Subcutaneous abdominal adipose tissue (tissue), 5 donors: ENCODE measurements around the gene VAV2.

Experiments used
- H3K27ac ChIP-seq: one replicate; pipeline ENCODE4 v1.7.0; 2013; ENCODE audit warnings: low read depth, mild to moderate bottlenecking, inconsistent platforms, low read length, moderate library complexity
- H3K27me3 ChIP-seq, 5 donors: one replicate each; pipeline ENCODE4 v1.7.0; 2013; ENCODE audit warnings: low read length in 5 of 5, inconsistent platforms in 1 of 5; ENCODE audit not compliant: control insufficient read depth in 5 of 5, insufficient read depth in 4 of 5
- H3K36me3 ChIP-seq, 5 donors: one replicate each; pipeline ENCODE4 v1.7.0; 2013; ENCODE audit warnings: low read length in 5 of 5; ENCODE audit not compliant: control insufficient read depth in 5 of 5, insufficient read depth in 5 of 5
- H3K4me1 ChIP-seq, 5 donors: one replicate each; pipeline ENCODE4 v1.7.0; 2013; ENCODE audit warnings: low read length in 5 of 5, mild to moderate bottlenecking in 3 of 5, moderate library complexity in 1 of 5; ENCODE audit not compliant: control insufficient read depth in 5 of 5, insufficient read depth in 5 of 5
- H3K4me3 ChIP-seq, 5 donors: one replicate each; pipeline ENCODE4 v1.7.0; 2013; ENCODE audit warnings: low read length in 5 of 5, low read depth in 1 of 5
- H3K9ac ChIP-seq, 5 donors: one replicate each; pipeline ENCODE4 v1.7.0; 2013; ENCODE audit warnings: low read length in 5 of 5, mild to moderate bottlenecking in 4 of 5, moderate library complexity in 3 of 5
- H3K9me3 ChIP-seq, 5 donors: one replicate each; pipeline ENCODE4 v1.7.0; 2013; ENCODE audit warnings: low read length in 5 of 5; ENCODE audit not compliant: control insufficient read depth in 5 of 5
- donor health status: healthy.
- donor health status: healthy.
- donor health status: healthy.
- donor health status: healthy.
- donor health status: healthy.

Gene VAV2

DNA sequence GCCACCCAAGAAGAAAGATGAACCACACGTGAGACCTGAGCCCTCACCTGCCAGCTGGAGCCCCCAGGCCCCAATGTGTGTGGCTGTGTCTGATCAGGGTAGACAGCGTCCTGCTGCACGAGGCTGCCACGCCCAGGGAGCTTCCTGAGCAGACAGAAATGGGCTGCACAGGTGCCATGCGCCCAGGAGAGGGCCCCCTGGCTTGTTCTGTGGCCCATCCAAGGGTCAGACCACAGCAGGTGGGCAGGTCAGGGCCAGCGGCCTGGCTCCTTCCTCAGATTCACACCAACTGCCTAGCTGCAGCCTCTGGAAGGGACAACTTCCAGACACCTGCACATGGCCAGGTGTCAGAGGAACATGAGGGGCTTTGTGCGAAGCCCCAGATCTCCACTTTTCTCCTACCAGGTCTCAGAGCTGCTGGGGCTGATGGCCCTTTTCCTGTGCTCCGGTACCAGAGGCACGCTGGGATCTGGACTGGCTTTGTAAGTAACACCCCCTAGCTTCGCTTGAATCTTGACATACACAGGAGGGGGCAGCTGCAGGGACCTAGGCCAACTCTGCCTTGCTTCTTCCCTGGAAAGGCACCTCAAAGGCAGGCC lies 264.7 kb downstream of the VAV2 start:
- Histone ChIP-seq H3K4me3 (no peak overlapping the region), H3K4me1 (no peaks in the 10 kb centered on the region), H3K9me3 (no peaks in the 10 kb centered on the region), H3K27me3 (peaks cover 4 to 22% (median 15%) of the 10 kb centered on the region in 5 donors), H3K27ac (no peak overlapping the region), H3K36me3 (no peaks in the 10 kb centered on the region), H3K9ac (no peak overlapping the region)

DNA sequence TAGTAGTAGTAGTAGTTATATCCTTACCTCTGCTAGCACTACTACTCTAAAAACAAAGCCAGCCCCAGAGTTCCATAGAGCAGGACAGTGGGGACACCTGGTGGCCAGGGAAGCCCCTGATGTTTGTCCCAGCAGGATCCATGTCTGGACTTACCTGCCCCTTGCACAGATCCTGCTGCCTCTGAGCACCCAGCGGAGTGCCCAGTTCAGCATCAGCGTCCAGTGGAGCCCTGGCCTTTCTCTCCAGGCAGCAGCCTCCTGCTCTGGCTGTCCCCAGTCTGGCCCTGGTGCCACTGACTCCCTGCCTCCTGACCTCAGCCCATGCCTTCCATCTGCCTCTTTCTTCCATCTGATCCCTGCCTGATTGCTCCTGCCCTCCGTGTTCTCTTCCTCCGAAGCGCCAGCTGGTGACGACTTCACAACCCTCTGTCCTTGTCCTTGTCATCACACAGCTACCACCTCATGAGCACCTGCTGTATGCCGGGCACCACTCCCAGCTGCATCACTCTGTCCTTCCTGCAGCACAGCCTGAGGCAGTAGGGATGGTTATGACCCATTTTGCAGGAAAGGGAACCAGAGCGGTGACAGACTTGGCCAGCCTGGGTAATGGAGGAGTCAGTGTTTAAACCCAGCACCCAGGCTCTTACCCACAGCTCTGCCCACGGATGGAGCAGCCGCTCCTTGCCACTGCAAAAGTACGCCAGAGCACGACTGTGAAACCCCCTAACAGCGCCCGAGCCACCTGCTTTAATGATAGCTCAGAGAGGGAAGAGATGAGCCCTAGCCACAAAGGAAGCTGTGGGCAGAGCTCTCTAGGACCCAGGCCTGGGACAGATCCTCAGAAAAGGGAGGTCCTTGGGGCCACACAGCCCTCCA lies 265.5 kb downstream of the VAV2 start:
- no peak overlapping the region for H3K9ac ChIP-seq
- no peaks in the 10 kb centered on the region for H3K4me1 ChIP-seq
- H3K36me3 ChIP-seq = no peaks in the 10 kb centered on the region
- H3K4me3 ChIP-seq = no peak overlapping the region
- no peak overlapping the region for H3K27ac ChIP-seq
- peaks cover 4 to 22% (median 15%) of the 10 kb centered on the region in 5 donors for H3K27me3 ChIP-seq
- H3K9me3 ChIP-seq = no peaks in the 10 kb centered on the region

DNA sequence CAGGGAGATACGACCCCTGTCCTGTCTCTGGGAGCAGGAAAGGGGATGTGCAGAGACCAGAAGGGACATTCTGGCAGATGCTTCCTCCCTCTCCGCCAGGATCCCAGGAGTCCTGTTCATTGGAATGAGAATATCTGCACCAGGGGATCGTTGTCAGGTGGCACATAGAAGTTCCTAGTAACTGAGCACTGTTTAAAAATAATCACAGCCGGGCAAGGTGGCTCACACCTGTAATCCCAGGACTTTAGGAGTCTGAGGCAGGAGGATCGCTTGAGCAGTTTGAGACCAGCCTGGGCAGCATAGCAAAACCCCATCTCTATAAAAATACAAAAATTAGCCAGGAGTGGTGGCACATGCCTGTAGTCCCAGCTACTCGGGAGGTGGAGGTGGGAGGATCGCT lies 266.2 kb downstream of the VAV2 start:
- Histone ChIP-seq H3K9me3 (no peaks in the 10 kb centered on the region), H3K36me3 (no peaks in the 10 kb centered on the region), H3K4me1 (no peaks in the 10 kb centered on the region), H3K9ac (no peak overlapping the region), H3K27ac (no peak overlapping the region), H3K4me3 (no peak overlapping the region), H3K27me3 (peaks cover 4 to 22% (median 14%) of the 10 kb centered on the region in 5 donors)

DNA sequence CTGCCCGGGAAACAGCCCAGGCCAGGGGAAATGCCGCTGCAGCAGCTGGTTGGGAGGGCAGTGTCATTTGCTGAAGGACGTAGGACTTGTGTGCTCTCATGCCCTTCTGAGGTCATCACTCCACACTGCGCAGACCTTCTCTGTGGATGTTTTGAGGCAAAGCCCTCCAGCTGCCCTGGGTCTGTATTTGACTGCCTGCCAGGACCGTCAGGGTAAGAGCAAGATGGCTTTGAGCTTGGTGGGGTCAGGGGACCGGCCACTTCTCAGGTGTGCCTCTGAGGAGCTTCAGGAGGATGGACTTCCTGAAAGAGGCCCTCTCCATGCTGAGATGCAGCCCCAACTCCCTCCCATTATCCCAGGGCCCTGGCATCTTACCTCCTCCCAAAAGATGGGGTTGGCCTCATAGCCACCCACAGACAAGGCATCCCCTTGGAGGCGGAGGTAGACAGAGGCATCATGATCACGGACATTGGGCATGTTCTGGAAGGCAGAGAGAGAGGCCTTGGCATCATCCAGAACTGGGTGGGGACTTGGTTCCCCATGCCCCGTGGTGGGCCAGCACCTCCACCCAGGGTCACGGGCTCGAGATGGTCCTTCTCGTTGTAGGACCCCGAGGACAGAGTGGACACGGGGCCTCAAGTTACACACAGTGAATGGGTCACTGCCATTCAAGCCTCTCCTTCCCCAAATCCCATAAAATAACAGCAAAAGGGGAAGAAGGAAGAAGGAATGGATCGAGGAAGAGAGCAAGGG lies 273.4 kb downstream of the VAV2 start:
- H3K4me3 ChIP-seq = no peak overlapping the region
- no peak overlapping the region for H3K9ac ChIP-seq
- no peaks in the 10 kb centered on the region for H3K36me3 ChIP-seq
- H3K27me3 ChIP-seq = peaks cover 9 to 31% (median 21%) of the 10 kb centered on the region in 5 donors
- H3K4me1 ChIP-seq = peaks cover 3 to 26% (median 15%) of the 10 kb centered on the region in 5 donors
- H3K27ac ChIP-seq = no peak overlapping the region
- H3K9me3 ChIP-seq = no peaks in the 10 kb centered on the region

DNA sequence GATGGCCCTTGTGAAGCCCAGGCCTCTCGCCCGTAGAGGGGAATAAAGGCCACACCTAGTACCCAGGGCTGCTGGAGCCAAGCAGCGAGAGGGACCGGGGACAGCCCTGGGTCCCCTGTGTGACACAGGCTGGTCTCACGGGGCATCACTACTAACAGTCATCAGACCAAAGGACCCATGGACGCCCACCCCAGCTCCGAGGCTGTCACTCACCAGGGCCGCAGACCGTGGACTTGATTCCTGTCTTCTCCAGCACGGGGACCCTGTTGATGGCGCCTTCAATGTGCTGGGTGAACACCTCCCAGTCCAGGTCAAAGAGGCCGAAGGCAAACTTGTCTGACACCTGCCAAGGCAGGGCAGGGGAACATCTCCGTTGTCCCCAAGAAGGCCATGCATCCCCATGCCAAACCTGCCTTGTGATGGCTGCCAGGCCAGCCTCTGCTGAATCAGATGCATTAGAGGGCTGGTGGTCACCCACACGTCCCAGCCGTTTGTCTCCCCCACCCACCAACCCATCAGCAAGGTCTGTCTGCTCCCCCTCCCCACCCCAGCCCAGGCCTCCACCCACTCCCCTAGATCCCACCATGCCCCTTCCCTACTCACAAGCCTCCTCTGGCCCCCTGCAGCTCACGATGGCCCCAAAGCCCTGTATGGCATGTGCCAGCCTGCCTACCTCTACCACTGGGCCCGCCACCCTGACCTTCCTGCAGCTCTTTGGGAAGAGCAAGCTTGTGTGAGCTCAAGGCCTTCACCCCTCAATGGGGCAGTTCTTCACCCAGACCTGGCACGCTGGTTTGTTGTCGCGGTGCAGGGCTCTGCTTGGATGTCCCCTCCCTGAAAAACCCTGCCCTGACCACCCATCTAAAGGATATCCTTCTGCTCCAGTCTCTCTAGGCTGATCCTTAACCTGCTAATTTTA lies 274.8 kb downstream of the VAV2 start:
- H3K4me1 ChIP-seq = peaks cover 3 to 27% (median 15%) of the 10 kb centered on the region in 5 donors
- H3K36me3 ChIP-seq = no peaks in the 10 kb centered on the region
- no peak overlapping the region for H3K27ac ChIP-seq
- no peak overlapping the region for H3K4me3 ChIP-seq
- no peak overlapping the region for H3K9ac ChIP-seq
- H3K27me3 ChIP-seq = peaks cover 14 to 36% (median 27%) of the 10 kb centered on the region in 5 donors
- H3K9me3 ChIP-seq = no peaks in the 10 kb centered on the region

DNA sequence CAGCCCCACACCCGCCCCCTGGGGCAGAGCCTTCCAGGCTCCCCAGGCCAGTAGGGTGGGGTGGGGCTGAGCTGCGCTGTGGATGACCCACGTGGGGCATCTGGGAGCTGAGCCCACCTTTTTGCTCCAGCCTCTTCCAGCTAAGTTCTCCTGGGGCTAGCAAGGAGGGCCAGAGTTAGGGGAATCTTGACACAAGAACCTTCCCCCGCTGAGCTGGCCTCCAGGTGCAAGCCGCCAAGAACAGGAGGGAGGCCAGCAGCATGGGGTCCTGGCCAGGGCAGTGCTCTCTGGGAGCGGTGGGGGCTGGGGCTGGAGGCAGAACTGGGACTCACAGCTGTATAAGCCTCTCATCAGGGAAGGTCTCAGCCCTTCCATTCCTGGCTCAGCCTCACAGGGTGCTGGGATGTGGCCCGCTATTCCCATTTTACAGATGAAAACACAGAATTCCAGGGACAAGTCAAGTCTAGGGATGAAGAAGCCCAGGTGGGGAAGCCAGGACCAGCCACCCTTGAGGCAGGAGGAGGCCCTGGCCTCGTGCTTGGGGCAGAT lies 275.5 kb downstream of the VAV2 start:
- Histone ChIP-seq H3K4me1 (peaks cover 3 to 33% (median 22%) of the 10 kb centered on the region in 5 donors), H3K27ac (no peak overlapping the region)

DNA sequence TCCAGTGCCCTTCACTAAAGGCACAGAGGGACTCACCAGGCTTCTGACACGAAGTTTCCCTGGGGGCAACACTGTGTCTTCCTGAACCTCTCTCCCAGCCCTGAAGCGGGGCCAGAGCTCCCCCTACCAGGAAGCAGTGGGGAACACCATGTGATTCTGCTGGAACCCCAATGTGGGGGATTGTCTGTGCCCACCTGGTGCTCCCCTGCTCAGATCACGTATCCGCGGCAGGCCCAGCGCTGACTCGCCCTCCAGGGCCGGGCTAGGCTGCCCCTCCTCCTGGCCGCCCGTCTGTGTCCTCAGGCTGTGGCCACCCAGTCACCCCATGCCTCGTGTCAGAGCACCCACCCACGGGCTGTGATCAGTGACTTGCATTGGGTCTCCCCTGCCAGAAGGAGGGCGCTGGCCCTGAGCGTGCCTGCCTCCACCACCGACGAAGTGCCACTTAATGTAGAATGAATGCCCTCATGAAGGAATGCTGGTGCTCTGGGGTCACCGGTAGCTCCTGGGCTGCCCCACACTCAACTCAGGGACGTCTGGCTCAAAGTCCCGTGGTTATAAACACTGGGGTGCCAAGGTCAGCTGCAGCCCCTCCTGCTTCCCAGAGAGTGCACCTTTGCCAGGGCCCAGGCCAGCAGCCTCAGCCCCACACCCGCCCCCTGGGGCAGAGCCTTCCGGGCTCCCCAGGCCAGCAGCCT lies 276.1 kb downstream of the VAV2 start:
- Histone ChIP-seq H3K4me1 (peaks cover 3 to 33% (median 22%) of the 10 kb centered on the region in 5 donors), H3K9me3 (no peaks in the 10 kb centered on the region), H3K36me3 (no peaks in the 10 kb centered on the region), H3K4me3 (no peak overlapping the region), H3K27ac (peak overlapping the region; percentile 30), H3K27me3 (peaks cover 14 to 45% (median 30%) of the 10 kb centered on the region in 5 donors), H3K9ac (peak overlapping the region in 1 of 5 donors; percentile 19)

More for the DNA sequence above, 275.5 kb downstream of the VAV2 start:
- Histone ChIP-seq H3K4me3 (no peak overlapping the region), H3K9me3 (no peaks in the 10 kb centered on the region), H3K27me3 (peaks cover 14 to 41% (median 27%) of the 10 kb centered on the region in 5 donors), H3K9ac (no peak overlapping the region), H3K36me3 (no peaks in the 10 kb centered on the region)

DNA sequence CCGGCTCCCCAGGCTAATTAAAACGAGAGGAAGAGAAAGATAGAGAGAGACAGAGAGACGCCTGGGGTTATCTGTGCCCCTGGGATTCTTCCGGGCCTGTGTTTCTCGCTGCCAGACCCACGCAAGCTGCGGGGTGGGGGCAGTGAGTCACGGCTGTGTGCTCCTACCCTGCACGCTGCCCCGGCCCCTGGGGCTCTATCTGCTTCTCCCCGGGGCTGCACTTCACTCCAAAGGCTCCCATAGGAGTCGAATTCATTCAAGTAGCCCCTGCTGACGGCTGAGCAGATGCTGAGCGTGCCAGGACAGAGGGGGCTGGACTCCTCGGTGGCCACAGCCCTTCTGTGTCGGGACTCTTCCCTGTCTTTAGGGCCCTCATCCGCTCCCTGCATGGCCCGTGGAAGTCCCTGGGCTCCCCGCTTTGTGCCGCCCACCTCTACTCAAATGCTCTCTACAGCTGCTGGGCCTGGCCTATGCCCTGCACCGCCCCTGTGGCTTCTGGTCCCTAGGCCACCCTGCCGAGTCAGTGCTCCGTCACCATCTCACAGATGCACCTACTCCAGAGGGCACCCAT lies 276.7 kb downstream of the VAV2 start:
- peak overlapping the region in 1 of 5 donors; percentile 19 for H3K9ac ChIP-seq
- H3K4me3 ChIP-seq = no peak overlapping the region
- H3K36me3 ChIP-seq = no peaks in the 10 kb centered on the region
- H3K9me3 ChIP-seq = no peaks in the 10 kb centered on the region
- peaks cover 3 to 33% (median 22%) of the 10 kb centered on the region in 5 donors for H3K4me1 ChIP-seq
- peak overlapping the region; percentile 30 for H3K27ac ChIP-seq
- H3K27me3 ChIP-seq = peaks cover 15 to 44% (median 33%) of the 10 kb centered on the region in 5 donors
